ENCODE results near the gene MPP3.
"Not testable (repeated sequence)": the region's sequence is repeated elsewhere in the genome, so short reads cannot be mapped to it uniquely, and the experiment has no call there.

MPP3 gene

DNA sequence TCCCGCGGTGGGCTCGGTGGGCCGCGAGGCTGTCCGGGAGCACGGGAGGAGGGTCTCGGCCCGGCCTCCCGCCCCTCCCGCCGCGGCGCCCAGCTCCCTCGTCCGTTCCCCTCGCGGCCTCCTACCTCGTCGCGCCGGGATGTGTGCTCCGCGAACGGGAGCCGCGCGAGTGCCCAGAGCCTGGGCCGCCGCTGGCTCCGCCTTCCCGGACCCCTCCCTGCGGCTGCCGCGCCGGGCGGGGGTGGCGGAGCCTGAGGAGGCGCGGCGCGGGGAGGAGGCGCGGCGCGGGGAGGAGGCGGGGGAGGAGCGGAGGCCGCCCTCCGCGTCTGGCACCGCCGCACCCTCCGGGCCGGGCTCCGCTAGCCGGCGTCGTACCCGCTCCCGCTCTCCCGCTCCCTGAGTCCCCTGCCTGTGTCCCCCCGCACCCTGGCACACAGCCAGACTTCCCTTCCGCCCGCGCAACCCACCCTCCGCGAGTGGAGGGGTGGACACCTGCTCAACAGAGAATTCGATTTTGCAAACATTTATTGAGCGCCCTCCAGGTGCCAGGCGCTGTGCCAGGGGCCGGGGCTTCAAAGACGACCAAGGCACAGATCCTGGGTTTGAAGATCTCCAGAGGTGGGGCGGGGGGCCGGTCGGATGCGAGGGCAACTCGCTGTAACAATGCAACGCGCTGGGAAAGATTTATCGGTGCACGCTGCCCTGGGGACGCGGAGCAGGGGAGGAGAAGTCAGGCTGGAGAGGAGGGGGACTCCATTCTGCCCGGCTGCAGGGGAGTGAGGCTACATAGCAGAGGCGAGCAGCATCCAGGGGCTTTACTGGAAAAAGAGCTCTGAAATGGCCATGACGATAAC lies at the start of gene MPP3:
MPP3 (minus strand) TSS at position 171 of the 854 bp plus-strand sequence. CDS start 1,240 bp downstream, outside the sequence.
- DNase-seq, result peak; percentile 16 to 25

- DNase-seq, result no peak
These were observed 49.0 kb upstream of the MPP3 start for GRCh38 chr17:43881758-43882505.

DNA sequence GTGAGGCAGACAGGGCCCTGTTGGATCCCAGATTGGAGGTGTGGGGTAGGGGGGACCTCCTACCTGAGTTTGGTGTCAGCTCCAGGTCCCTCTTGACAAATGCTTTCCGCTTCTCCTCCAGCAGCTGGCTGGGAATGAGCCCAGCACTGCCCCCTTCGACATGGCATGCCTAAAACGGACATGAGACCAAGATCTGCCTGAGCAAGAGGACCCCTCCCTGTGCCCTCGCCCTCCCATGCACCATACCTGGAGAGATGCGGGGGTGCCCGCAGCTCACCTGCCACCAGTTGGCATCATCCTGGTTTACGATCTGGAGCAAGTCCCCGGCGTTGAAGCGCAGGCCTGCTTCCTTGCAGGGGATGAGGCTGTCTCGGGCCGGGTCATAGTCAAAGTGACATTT lies 48.2 kb upstream of the MPP3 start:
- no peak for DNase-seq

DNA sequence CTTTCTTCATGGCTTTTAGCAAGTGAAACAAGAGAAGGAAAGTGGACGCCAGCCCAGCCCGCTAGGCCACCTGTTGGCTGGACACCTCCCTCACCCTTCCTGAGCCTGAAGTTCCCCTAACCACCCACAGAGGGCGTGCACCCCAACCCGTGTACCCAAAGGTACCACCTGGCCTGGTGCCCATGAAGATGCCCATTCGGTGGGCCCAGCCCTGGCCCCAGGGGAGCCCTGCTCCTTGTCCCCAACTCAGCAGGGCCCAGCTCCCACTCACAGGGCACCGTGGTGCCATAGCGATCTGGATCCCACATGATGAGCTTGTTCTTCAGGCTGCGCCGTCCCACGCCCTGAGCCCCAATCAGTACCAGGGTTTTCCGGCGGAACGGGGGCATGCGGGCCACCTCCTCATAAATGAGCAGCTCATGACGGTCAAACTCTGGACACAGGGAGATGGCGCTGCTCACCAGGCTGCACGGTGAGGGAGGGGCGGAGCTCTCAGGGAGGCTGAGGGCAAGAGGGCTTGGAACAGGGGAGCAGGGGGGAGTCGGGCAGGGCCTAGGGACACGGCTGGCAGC lies 47.6 kb upstream of the MPP3 start:
- DNase-seq, result peak; percentile 42 to 46

DNA sequence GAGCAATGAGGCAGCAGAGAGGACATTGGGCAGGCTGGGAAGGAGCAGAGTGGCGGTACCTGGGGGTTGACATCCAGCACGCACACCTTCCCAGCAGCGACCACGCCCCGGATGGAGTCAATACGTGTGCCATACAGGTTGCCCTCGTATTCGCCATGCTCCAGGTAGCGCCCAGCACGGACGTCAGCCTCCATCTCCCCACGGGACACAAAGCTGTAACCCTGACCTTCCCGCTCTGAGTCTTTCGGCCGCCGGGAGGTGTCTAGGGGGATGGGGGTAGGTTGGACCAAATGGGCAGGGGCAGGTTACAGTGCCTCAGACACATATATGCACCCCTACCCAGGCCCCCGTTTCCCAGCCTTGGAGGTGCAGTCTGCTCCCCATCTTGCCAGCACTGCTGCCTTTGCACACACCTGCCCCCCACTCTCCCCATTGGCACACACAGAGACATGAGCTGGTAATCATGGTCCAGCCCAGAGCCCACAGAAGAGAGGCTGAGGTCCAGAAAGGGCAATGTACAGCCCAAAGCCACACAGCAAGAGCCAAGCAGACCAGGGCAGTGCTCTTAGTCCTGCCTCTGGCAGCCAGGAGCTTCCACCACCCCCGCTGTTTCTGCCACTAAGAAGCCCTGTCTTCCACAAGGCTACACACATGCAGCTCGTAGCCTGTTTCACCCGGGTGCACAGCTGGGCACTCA lies 46.9 kb upstream of the MPP3 start:
- DNase-seq, result no peak

DNA sequence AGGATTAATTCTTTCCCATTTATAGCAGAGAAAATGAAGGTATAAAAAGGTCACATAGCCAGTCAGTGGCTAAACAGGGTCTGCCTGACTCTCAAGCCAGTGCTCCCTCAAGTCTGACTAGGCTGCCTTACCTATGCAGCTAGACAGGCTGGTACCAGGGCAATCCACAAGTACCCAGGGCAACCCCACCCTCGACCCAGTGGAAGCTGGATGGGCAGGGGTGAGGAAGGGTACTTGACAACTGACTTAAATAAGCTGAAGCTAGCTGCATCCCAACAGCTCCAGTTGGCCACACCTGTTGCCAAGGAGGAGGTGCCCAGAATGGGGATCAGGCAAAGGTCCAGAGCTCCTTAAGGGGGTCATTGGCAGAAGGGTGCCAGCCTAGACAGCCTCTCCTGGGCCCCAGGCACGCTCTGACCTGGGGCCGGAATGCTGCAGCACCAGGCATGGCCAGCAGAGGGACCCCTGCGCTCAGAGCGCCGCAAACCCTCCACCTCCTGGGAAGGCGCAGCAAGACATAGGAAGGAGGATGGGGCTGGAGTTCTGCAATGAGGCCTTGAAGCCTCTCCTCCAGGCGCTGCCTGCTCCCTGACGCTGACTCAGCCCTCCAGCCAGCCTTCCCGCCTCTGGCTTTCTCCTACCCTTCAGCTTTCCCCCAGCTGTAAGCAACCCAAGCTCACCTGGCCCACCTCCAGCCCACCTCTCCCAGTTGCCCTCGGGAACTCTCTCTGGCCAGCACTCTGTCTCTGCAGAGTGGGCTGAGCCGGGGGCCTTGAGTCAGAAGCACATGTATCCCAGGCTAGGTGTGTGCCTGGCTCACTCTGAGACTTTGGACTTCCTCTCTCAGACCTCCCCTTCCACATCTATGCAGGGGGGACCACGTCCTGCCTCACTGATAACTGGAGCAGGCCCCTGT lies 45.6 kb upstream of the MPP3 start:
- DNase-seq, result peak; percentile 63 to 72

- DNase-seq, result no peak
These were observed 44.7 kb upstream of the MPP3 start for GRCh38 chr17:43877451-43878155.

GRCh38 chr17:43877031-43877430 lies 44.1 kb upstream of the MPP3 start:
- DNase-seq, result no peak

DNA sequence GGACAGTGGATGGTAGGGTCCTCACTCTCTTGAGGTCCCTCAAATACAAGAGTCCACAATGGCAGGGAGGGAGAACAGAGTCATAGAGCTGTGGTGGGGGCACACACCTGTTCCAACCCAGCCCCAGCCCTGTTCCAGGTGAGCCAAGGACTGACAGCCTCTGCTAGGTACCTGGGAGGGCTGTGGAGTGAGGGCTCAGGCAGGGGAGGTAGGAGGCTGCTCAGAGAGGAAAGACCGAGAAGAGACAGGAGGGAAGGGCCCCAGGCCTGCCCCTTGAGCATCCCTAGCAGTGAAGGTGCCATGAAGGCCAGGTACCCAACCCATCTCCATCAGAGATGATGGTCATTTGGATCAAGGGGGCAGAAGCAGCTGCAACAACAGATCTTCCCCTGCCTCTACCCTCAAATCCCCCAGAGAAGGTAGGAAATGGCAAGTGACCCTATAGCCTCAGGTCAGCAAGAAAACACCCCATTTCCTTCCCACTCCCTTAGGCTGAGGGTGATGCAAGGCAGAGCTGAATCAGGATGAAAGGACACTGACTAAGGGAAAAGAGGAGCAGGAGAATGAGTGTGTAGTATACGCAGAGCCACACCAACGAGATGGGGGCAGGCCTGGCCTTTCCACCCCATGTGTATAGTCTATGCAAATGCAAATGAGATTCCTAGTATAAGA lies 42.7 kb upstream of the MPP3 start:
- DNase-seq, result no peak

- no peak for DNase-seq
These were observed 41.3 kb upstream of the MPP3 start for GRCh38 chr17:43874293-43874692.

DNA sequence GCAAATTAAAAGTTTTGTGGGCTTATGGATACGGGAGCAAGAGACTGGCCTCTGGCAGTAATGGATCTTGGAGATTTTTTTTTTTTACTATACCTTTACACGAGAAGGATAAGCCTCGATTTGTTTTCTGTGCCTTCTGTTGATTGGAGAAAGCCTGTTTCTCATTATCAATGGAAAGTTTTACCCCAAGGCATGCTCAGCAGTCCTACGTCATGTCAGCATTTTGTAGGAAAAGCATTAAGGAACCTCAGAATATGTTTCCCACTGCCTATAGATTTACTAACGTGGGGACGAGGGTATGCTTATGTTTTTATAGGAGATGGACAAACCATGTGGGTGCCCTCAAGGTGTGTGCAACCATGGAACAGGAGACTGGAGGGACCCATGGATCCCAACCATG lies 40.9 kb upstream of the MPP3 start:
- no peak for DNase-seq

DNA sequence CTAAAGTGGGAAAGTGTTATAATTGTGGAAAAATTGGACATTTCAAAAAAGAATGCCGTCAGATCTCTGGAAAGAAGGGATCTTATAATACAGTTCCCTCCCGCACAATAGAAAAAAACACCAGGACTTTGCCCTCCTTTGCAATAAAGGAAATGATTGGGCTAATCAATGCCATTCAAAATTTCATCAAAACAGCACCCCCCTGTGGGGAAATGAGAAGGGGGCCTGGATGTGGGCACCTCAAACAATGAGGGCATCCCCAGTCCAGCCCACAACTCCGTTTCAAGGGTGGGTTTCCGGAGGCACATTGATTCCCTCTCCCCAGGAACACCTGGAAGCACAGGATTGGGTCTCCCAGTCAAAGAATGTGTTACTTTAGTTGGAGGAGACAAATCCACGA lies 40.1 kb upstream of the MPP3 start:
- no peak for DNase-seq

GRCh38 chr17:43871946-43872690 lies 39.2 kb upstream of the MPP3 start:
- no peak for DNase-seq

GRCh38 chr17:43869031-43869430 lies 36.1 kb upstream of the MPP3 start:
- DNase-seq, result not testable (repeated sequence)

GRCh38 chr17:43868226-43868994 lies 35.5 kb upstream of the MPP3 start:
- no peak for DNase-seq

- no peak for DNase-seq
These were observed 31.4 kb upstream of the MPP3 start for GRCh38 chr17:43864161-43864984.

- DNase-seq, result no peak
These were observed 29.0 kb upstream of the MPP3 start for GRCh38 chr17:43861960-43862359.

DNA sequence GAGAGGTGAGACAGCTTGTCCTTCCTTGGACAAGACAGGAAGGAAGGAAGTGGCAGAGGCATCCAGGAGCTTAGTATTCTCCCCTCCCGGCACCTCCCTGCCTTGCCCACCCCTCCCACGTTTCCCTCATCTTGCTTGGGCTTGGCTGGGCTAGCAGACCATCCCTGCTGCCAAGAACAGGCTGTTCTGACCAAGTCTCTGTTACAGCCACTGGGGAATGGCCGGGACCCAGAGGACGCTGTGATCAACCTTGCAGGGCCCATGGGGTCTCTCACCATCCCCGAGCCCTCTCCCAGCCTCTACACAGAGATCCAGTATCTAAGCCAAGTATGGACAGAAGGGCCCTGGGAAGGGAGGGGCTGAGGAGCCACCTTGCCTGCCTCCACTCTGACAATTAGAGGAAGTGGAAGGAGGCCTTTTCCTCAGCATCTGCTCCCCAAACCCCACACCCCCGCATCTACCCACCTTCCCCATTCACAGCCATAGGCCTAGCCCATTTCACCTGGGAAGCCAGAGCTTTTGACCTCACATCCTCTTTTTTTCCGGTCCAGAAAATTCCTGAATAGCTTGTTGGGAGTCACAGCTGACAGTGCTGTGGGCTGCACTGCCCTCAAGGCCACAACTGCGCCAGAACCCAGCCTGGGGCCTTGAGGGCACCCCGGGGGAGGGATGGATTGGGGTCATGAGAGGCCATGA lies 28.1 kb upstream of the MPP3 start:
- DNase-seq, result no peak

Data from stimulated activated CD4-positive, alpha-beta T cell treated with anti-CD3 and anti-CD28 coated beads, Interleukin-2, amount 100 ng/mL, for 48 hours (primary cell).